ENCODE measurements around the gene MAGI2.

Gene MAGI2

GRCh38 chr7:78151229-78151628 lies 1302.2 kb downstream of the MAGI2 start:
- DNase-seq = no peak

- no peak for DNase-seq
Observed at GRCh38 chr7:78149787-78150186, 1303.7 kb downstream of the MAGI2 start.

GRCh38 chr7:78148166-78148894 lies 1305.1 kb downstream of the MAGI2 start:
- no peak for DNase-seq

- no peak for DNase-seq
Observed at GRCh38 chr7:78146546-78146945, 1306.9 kb downstream of the MAGI2 start.

GRCh38 chr7:78143661-78144060 lies 1309.8 kb downstream of the MAGI2 start:
- DNase-seq = no peak

GRCh38 chr7:78141522-78142281 lies 1311.8 kb downstream of the MAGI2 start:
- no peak for DNase-seq

GRCh38 chr7:78140109-78140508 lies 1313.4 kb downstream of the MAGI2 start:
- DNase-seq = no peak

- no peak for DNase-seq
Observed at GRCh38 chr7:78139335-78139734, 1314.1 kb downstream of the MAGI2 start.

GRCh38 chr7:78134774-78135173 lies 1318.7 kb downstream of the MAGI2 start:
- no peak for DNase-seq

- peak; percentile 19 for DNase-seq
Observed at GRCh38 chr7:78134256-78134655, 1319.2 kb downstream of the MAGI2 start.

- DNase-seq = no peak
Observed at GRCh38 chr7:78130446-78131215, 1322.8 kb downstream of the MAGI2 start.

GRCh38 chr7:78129865-78130264 lies 1323.6 kb downstream of the MAGI2 start:
- no peak for DNase-seq

GRCh38 chr7:78127009-78127408 lies 1326.5 kb downstream of the MAGI2 start:
- no peak for DNase-seq

GRCh38 chr7:78125884-78126283 lies 1327.6 kb downstream of the MAGI2 start:
- DNase-seq = no peak

GRCh38 chr7:78124216-78124615 lies 1329.3 kb downstream of the MAGI2 start:
- no peak for DNase-seq

- DNase-seq = no peak
Observed at GRCh38 chr7:78121888-78122287, 1331.6 kb downstream of the MAGI2 start.

- no peak for DNase-seq
Observed at GRCh38 chr7:78118470-78118869, 1335.0 kb downstream of the MAGI2 start.

GRCh38 chr7:78115876-78116275 lies 1337.6 kb downstream of the MAGI2 start:
- no peak for DNase-seq

- DNase-seq = no peak
Observed at GRCh38 chr7:78114993-78115392, 1338.5 kb downstream of the MAGI2 start.

- DNase-seq = no peak
Observed at GRCh38 chr7:78112488-78112887, 1341.0 kb downstream of the MAGI2 start.

GRCh38 chr7:78111386-78111785 lies 1342.1 kb downstream of the MAGI2 start:
- no peak for DNase-seq

GRCh38 chr7:78103475-78103874 lies 1350.0 kb downstream of the MAGI2 start:
- no peak for DNase-seq

GRCh38 chr7:78101076-78101475 lies 1352.4 kb downstream of the MAGI2 start:
- no peak for DNase-seq
